GM23338 (cell line): Measurements from ENCODE around the gene ADGRG6.

Source experiments
- CTCF ChIP-seq, 2 experiments: fragments of 200-600 bp in 1 of 2; sonication (generic) in 1 of 2; conservative IDR thresholded peaks; 2 replicates each; pipeline versions ENCODE4 v1.5.1 to v1.6.1; 2016 to 2017; ENCODE audit warnings: antibody characterized with exemption in 2 of 2, low read depth in 2 of 2, mild to moderate bottlenecking in 2 of 2, moderate library complexity in 1 of 2
- ETS1 ChIP-seq: IDR thresholded peaks from 2 replicates; pipeline ENCODE4 v1.6.1; 2016; ENCODE audit warnings: antibody characterized with exemption
- EZH2 ChIP-seq: fragments of 200-600 bp; sonication (generic); IDR thresholded peaks from one replicate; pipeline ENCODE4 v1.8.0; 2017; ENCODE audit warnings: antibody characterized with exemption, mild to moderate bottlenecking, low read depth; ENCODE audit not compliant: unreplicated experiment
- EZH2phosphoT487 ChIP-seq: fragments of 200-600 bp; sonication (generic); IDR thresholded peaks from one replicate; pipeline ENCODE4 v1.8.1; 2018; ENCODE audit warnings: antibody characterized with exemption; ENCODE audit not compliant: unreplicated experiment
- NANOG ChIP-seq: IDR thresholded peaks from 2 replicates; pipeline ENCODE4 v1.6.1; 2016; ENCODE audit warnings: antibody characterized with exemption, borderline replicate concordance
- POLR2AphosphoS5 ChIP-seq: IDR thresholded peaks from 2 replicates; pipeline ENCODE4 v1.6.1; 2016; ENCODE audit warnings: antibody characterized with exemption, low read depth
- STAT1 ChIP-seq: IDR thresholded peaks from one replicate; pipeline ENCODE4 v1.6.1; 2016; ENCODE audit warnings: antibody characterized with exemption; ENCODE audit not compliant: unreplicated experiment
- ZNF331 ChIP-seq: fragments of 250-450 bp; sonication (Bioruptor Pico); IDR thresholded peaks from 2 replicates; pipeline ENCODE4 v1.5.0; 2020; ENCODE audit warnings: low read depth, mild to moderate bottlenecking, moderate library complexity
- TF ChIP-seq, protein P1 (sequence below): IDR thresholded peaks from one replicate; pipeline ENCODE4 v1.6.1; 2018; ENCODE audit warnings: antibody characterized with exemption; ENCODE audit not compliant: unreplicated experiment

- TF ChIP-seq, protein P1, sequence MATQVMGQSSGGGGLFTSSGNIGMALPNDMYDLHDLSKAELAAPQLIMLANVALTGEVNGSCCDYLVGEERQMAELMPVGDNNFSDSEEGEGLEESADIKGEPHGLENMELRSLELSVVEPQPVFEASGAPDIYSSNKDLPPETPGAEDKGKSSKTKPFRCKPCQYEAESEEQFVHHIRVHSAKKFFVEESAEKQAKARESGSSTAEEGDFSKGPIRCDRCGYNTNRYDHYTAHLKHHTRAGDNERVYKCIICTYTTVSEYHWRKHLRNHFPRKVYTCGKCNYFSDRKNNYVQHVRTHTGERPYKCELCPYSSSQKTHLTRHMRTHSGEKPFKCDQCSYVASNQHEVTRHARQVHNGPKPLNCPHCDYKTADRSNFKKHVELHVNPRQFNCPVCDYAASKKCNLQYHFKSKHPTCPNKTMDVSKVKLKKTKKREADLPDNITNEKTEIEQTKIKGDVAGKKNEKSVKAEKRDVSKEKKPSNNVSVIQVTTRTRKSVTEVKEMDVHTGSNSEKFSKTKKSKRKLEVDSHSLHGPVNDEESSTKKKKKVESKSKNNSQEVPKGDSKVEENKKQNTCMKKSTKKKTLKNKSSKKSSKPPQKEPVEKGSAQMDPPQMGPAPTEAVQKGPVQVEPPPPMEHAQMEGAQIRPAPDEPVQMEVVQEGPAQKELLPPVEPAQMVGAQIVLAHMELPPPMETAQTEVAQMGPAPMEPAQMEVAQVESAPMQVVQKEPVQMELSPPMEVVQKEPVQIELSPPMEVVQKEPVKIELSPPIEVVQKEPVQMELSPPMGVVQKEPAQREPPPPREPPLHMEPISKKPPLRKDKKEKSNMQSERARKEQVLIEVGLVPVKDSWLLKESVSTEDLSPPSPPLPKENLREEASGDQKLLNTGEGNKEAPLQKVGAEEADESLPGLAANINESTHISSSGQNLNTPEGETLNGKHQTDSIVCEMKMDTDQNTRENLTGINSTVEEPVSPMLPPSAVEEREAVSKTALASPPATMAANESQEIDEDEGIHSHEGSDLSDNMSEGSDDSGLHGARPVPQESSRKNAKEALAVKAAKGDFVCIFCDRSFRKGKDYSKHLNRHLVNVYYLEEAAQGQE: no peak
- TF ChIP-seq EZH2: no peak
- no peak for TF ChIP-seq CTCF (conservative IDR thresholded peaks at IDR 0.05; ENCODE audit: low read depth in 2 of 2)
- no peak for TF ChIP-seq ETS1
- TF ChIP-seq POLR2AphosphoS5: no peak
- no peak for TF ChIP-seq EZH2phosphoT487
- TF ChIP-seq ZNF331 (CRISPR knock-in tag): no peak
- no peak for TF ChIP-seq NANOG
- TF ChIP-seq STAT1: no peak
These were observed 46.0 kb upstream of the ADGRG6 start for GRCh38 chr6:142255785-142256184.
